ENCODE measurements around the gene RCOR1.
A peak's percentile ranks its signal among the peaks of the same experiment; 100 is the strongest.

RCOR1 gene

GRCh38 chr14:102779574-102780315, 187.3 kb downstream of the RCOR1 start:
- H3K9me3 ChIP-seq (ENCODE audit: control insufficient read depth in 1 of 2, low read length in 2 of 2), result no peaks in the 10 kb centered on the region
- no peaks in the 10 kb centered on the region for H3K36me3 ChIP-seq (ENCODE audit: control insufficient read depth in 1 of 2, insufficient read depth in 2 of 2, low read length in 2 of 2)
- no peak overlapping the region for H3K9ac ChIP-seq (ENCODE audit: low read depth in 1 of 2, low read length in 2 of 2)
- no peaks in the 10 kb centered on the region for H3K27me3 ChIP-seq (ENCODE audit: control insufficient read depth in 1 of 2, insufficient read depth in 2 of 2, low read length in 2 of 2)
- H3K4me3 ChIP-seq (ENCODE audit: low read depth in 1 of 2, low read length in 2 of 2), result peak overlapping the region; percentile 38 to 67
- peaks cover 34 to 42% of the 10 kb centered on the region in 2 donors for H3K4me1 ChIP-seq (ENCODE audit: control insufficient read depth in 1 of 2, insufficient read depth in 2 of 2, low read length in 2 of 2)
- no peak overlapping the region for H3K27ac ChIP-seq (ENCODE audit: low read depth, low read length)
